Peyer's patch (tissue), 4 donors: ENCODE measurements around the gene RBBP8NL.

Source experiments
- CTCF ChIP-seq, 6 experiments: fragments of 450-650 bp in 4 of 6; fragments of 200-600 bp in 2 of 6; sonication (generic) in 1 of 6; IDR thresholded peaks; one replicate each; pipeline ENCODE4 v1.5.1; 2017 to 2019; ENCODE audit warnings: antibody characterized with exemption in 6 of 6, mild to moderate bottlenecking in 3 of 6, moderate library complexity in 1 of 6
- POLR2A ChIP-seq, 2 donors: fragments of 450-650 bp; IDR thresholded peaks; one replicate each; pipeline ENCODE4 v1.5.1; 2017; ENCODE audit warnings: antibody characterized with exemption in 2 of 2, mild to moderate bottlenecking in 2 of 2, moderate library complexity in 2 of 2

GRCh38 chr20:62404112-62404665, 23.1 kb downstream of the RBBP8NL start:
- no peak for TF ChIP-seq CTCF (IDR thresholded peaks at IDR 0.05)
- TF ChIP-seq POLR2A (IDR thresholded peaks at IDR 0.05), result no peak
